Smooth muscle cell (in vitro differentiated cells): ENCODE measurements around the gene CAPN1. TPM values are rescaled to one million over a fixed set of nuclear protein-coding genes. Genes with fewer than 3 reads are reported as not detected.

Experiments used
- DNase-seq: peaks from one replicate; lab custom pipeline; 2025; ENCODE audit not compliant: unreplicated experiment; lab: John Stamatoyannopoulos, UW
- H2AFZ ChIP-seq: fragments of 200-600 bp; sonication (generic); 2 replicates; pipeline ENCODE4 v1.6.0; 2016; ENCODE audit warnings: antibody characterized with exemption, low read depth, mild to moderate bottlenecking
- H3F3A ChIP-seq: fragments of 200-600 bp; sonication (generic); 2 replicates; pipeline ENCODE4 v1.6.0; 2017; ENCODE audit warnings: antibody characterized with exemption, low read depth
- H3K27ac ChIP-seq: fragments of 200-600 bp; sonication (generic); 2 replicates; pipeline ENCODE4 v1.5.1; 2016; ENCODE audit warnings: low read depth, mild to moderate bottlenecking
- H3K27me3 ChIP-seq: fragments of 200-600 bp; sonication (generic); 2 replicates; pipeline ENCODE4 v1.6.1; 2016; ENCODE audit warnings: low read depth, mild to moderate bottlenecking
- H3K36me3 ChIP-seq: fragments of 200-600 bp; sonication (generic); 2 replicates; pipeline ENCODE4 v1.5.1; 2016; ENCODE audit warnings: low read depth
- H3K4me1 ChIP-seq: fragments of 200-600 bp; sonication (generic); 2 replicates; pipeline ENCODE4 v1.5.1; 2016; ENCODE audit warnings: low read depth
- H3K4me2 ChIP-seq: fragments of 200-600 bp; sonication (generic); 2 replicates; pipeline ENCODE4 v1.6.0; 2016; ENCODE audit warnings: mild to moderate bottlenecking
- H3K4me3 ChIP-seq: fragments of 200-600 bp; sonication (generic); 2 replicates; pipeline ENCODE4 v1.5.1; 2016; ENCODE audit warnings: mild to moderate bottlenecking
- H3K79me2 ChIP-seq: fragments of 200-600 bp; sonication (generic); 2 replicates; pipeline ENCODE4 v1.6.0; 2016; ENCODE audit warnings: low read depth, mild to moderate bottlenecking
- H3K9ac ChIP-seq: fragments of 200-600 bp; sonication (generic); 2 replicates; pipeline ENCODE4 v1.6.0; 2016; ENCODE audit warnings: low read depth
- H3K9me3 ChIP-seq: fragments of 200-600 bp; sonication (generic); replicated peaks from 2 replicates; pipeline ENCODE4 v1.5.1; 2016; ENCODE audit warnings: low read depth
- H4K20me1 ChIP-seq: fragments of 200-600 bp; sonication (generic); 2 replicates; pipeline ENCODE4 v1.6.0; 2016; ENCODE audit warnings: low read depth
- WGBS: methylation state at CpG from one replicate; pipeline ENCODE4 v1.1.7; 2016; ENCODE audit warnings: low lambda C conversion rate; 5-methylcytosine and 5-hydroxymethylcytosine counted together
- polyA plus RNA-seq: library from polyadenylated mRNA; unstranded; fragments of >200 nt; fragmentation: Nextera tagmentation; extraction: Ambion mirVana; gene quantifications from 2 replicates; pipeline ENCODE4 v1.2.1, GENCODE V29; 2016
- total RNA-seq: library from RNA; depleted of rRNA; stranded (reverse); fragments of >200 nt; gene quantifications from 2 replicates; pipeline ENCODE4 v1.2.3, GENCODE V29; 2014
- TF ChIP-seq, protein P1 (sequence below): fragments of 200-600 bp; sonication (generic); IDR thresholded peaks from 2 replicates; pipeline ENCODE4 v1.5.1; 2017; ENCODE audit warnings: borderline replicate concordance, mild to moderate bottlenecking, antibody characterized with exemption; ENCODE audit not compliant: insufficient read depth, poor library complexity, severe bottlenecking

Gene CAPN1
- total and polyA plus RNA-seq, 2 experiments from 2014 or later: 109 to 126 TPM

DNA sequence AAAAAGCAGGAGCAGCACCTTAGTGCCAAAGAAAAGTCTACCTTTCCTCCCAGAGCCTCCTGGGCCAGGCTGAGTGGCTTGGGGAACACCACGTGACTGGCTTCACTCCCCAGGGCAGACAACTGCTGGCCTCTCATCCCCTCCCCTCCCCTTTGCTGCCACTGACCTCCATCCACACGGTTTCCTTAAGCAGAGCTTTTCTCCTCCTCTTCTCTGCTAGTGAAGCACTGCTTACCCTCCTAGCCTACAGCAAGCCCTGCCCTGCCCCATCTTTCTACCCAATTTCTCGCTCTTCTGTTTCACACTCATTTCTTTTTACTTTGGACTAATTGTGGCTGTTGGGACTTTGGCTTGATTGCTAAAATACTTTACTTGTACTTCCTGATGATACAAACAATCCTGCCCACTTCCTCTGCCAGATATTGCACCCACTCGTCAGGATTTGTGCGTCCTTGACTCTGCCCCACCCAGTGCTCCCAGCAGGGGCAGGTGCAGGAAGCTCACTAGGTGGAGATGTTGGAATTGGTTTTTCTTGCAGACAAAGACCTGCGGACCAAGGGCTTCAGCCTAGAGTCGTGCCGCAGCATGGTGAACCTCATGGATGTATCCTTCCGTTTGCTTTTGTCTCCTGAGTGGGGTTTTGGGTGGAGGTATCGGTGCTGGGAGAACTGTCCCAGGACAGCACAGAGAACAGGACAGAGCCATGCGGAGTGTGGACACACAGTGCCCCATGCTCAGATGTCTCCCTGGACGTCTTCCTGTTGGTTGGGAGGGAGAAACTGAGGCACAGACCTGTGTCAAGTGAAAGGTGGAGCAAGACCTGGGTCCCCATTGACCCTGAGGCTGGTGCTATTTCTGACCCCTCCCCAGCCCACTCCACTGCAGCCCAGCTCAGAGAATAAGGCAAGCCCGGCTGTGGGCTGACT lies 27.3 kb downstream of the CAPN1 start:
- 93% methylated on average over 13 of the region's 13 CpGs for WGBS

DNA sequence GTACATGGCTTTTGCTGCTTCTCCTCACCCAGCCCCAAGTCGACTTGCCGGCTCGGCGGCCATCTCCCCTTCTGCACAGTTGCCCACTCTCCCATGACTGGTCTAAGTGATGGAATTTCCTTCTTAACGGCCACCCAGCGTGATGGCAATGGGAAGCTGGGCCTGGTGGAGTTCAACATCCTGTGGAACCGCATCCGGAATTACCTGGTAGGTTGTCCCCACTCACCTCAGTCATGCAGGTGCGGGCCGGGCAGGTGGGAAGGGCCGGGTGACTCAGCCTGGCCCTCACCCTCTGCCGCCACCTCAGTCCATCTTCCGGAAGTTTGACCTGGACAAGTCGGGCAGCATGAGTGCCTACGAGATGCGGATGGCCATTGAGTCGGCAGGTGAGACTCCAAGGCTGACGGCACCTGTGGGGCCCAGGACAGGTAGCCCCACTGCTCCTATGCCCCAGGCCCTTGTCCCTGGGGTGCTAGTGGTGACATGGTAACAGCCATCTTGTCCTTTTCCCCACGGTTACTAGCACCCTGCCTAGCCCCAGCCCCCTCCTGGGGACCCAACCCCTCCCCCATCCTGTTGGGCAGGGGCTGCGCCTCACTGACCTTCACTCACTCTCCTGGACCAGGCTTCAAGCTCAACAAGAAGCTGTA lies 28.1 kb downstream of the CAPN1 start:
- Histone ChIP-seq H2AFZ (no peak overlapping the region), H3K9me3 (no peaks in the 10 kb centered on the region), H3K27me3 (no peaks in the 10 kb centered on the region), H3K79me2 (no peaks in the 10 kb centered on the region), H3K27ac (no peak overlapping the region), H3K36me3 (no peaks in the 10 kb centered on the region), H4K20me1 (no peaks in the 10 kb centered on the region), H3K4me1 (no peaks in the 10 kb centered on the region), H3F3A (no peaks in the 10 kb centered on the region), H3K4me3 (no peak overlapping the region), H3K9ac (no peak overlapping the region), H3K4me2 (no peak overlapping the region)
- DNase-seq: no peak
- TF ChIP-seq, protein P1, sequence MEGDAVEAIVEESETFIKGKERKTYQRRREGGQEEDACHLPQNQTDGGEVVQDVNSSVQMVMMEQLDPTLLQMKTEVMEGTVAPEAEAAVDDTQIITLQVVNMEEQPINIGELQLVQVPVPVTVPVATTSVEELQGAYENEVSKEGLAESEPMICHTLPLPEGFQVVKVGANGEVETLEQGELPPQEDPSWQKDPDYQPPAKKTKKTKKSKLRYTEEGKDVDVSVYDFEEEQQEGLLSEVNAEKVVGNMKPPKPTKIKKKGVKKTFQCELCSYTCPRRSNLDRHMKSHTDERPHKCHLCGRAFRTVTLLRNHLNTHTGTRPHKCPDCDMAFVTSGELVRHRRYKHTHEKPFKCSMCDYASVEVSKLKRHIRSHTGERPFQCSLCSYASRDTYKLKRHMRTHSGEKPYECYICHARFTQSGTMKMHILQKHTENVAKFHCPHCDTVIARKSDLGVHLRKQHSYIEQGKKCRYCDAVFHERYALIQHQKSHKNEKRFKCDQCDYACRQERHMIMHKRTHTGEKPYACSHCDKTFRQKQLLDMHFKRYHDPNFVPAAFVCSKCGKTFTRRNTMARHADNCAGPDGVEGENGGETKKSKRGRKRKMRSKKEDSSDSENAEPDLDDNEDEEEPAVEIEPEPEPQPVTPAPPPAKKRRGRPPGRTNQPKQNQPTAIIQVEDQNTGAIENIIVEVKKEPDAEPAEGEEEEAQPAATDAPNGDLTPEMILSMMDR: no peak
- 91% methylated on average over 20 of the region's 20 CpGs for WGBS

More for the DNA sequence above, 27.3 kb downstream of the CAPN1 start:
- Histone ChIP-seq H3K27me3 (no peaks in the 10 kb centered on the region), H3K9me3 (no peaks in the 10 kb centered on the region), H3F3A (no peaks in the 10 kb centered on the region), H3K4me1 (no peaks in the 10 kb centered on the region), H4K20me1 (no peaks in the 10 kb centered on the region), H3K4me2 (no peak overlapping the region), H3K79me2 (no peaks in the 10 kb centered on the region), H2AFZ (no peak overlapping the region), H3K36me3 (no peaks in the 10 kb centered on the region), H3K4me3 (no peak overlapping the region), H3K9ac (no peak overlapping the region), H3K27ac (no peak overlapping the region)
- no peak for DNase-seq
- TF ChIP-seq, protein P1: no peak

DNA sequence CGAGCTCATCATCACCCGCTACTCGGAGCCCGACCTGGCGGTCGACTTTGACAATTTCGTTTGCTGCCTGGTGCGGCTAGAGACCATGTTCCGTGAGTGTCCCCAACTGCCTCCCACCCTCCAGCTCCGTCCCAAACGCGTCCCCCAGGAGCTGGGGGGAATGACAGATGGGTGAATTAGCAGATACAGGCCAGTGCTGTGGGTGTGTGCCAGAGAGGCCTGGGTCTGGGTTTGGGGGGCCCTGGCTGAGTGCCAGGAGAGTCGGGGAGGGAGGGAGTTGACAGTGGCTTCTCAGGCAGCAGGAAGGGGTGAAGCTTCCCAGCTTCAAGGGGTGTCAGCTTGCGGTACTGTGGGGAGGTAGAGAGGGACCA lies 28.6 kb downstream of the CAPN1 start:
- Histone ChIP-seq H3K4me1 (no peaks in the 10 kb centered on the region), H3K27ac (no peak overlapping the region), H3K9ac (no peak overlapping the region), H3K27me3 (no peaks in the 10 kb centered on the region), H3K4me3 (no peak overlapping the region), H4K20me1 (no peaks in the 10 kb centered on the region), H2AFZ (no peak overlapping the region), H3K79me2 (no peaks in the 10 kb centered on the region), H3F3A (no peaks in the 10 kb centered on the region), H3K4me2 (no peak overlapping the region), H3K9me3 (no peaks in the 10 kb centered on the region), H3K36me3 (no peaks in the 10 kb centered on the region)
- no peak for DNase-seq
- TF ChIP-seq, protein P1: no peak
- 97% methylated on average over 14 of the region's 14 CpGs for WGBS
